Thyroid gland (tissue), 4 donors: ENCODE measurements around the gene WDR49. TPM values are rescaled to one million over a fixed set of nuclear protein-coding genes. Genes with fewer than 3 reads are reported as not detected.

Source experiments
- DNase-seq, 2 donors: peaks; one replicate each; pipeline ENCODE4 v3.0.0-alpha.2; 2019
- H3K27ac ChIP-seq, 3 donors: fragments of 200-600 bp; sonication (generic); 1 replicate in 2 of 3; 2 replicates in 1 of 3; pipeline ENCODE4 v1.5.1; 2016 to 2019; ENCODE audit warnings: mild to moderate bottlenecking in 1 of 3, moderate library complexity in 1 of 3
- H3K27me3 ChIP-seq: fragments of 200-600 bp; sonication (generic); one replicate; pipeline ENCODE4 v1.5.1; 2019
- H3K36me3 ChIP-seq, 2 donors: fragments of 200-600 bp; sonication (generic); one replicate each; pipeline ENCODE4 v1.5.1; 2016 to 2019
- H3K4me1 ChIP-seq, 2 donors: fragments of 200-600 bp; sonication (generic); one replicate each; pipeline ENCODE4 v1.5.1; 2017 to 2019
- H3K4me3 ChIP-seq, 3 donors: fragments of 200-600 bp; sonication (generic); replicated peaks in 1 of 3; 1 replicate in 2 of 3; 2 replicates in 1 of 3; pipeline ENCODE4 v1.5.1; 2016; ENCODE audit warnings: mild to moderate bottlenecking in 1 of 3
- H3K9me3 ChIP-seq: fragments of 200-600 bp; sonication (generic); one replicate; pipeline ENCODE4 v1.5.1; 2017
- CTCF ChIP-seq, 6 experiments: fragments of 200-600 bp in 3 of 6; fragments of 450-650 bp in 3 of 6; sonication (generic) in 3 of 6; IDR thresholded peaks; one replicate each; pipeline ENCODE4 v1.5.1; 2016 to 2019; ENCODE audit warnings: antibody characterized with exemption in 6 of 6, mild to moderate bottlenecking in 2 of 6, inconsistent platforms in 1 of 6, moderate library complexity in 1 of 6
- POLR2A ChIP-seq, 2 donors: fragments of 450-650 bp; IDR thresholded peaks; one replicate each; pipeline ENCODE4 v1.6.1; 2017; ENCODE audit warnings: antibody characterized with exemption in 2 of 2, mild to moderate bottlenecking in 2 of 2, moderate library complexity in 1 of 2
- WGBS, 2 donors: methylation state at CpG; one replicate each; pipeline ENCODE4 v1.1.5; 2017; 5-methylcytosine and 5-hydroxymethylcytosine counted together
- intact Hi-C: fragments of 100-400 bp; cut with DNase I; formaldehyde crosslinking; loops from one replicate; pipeline ENCODE4 v1.15.1; 2023
- total RNA-seq, 4 donors: library from RNA; depleted of rRNA; stranded (reverse); fragments of >200 nt; gene quantifications; one replicate each; pipeline ENCODE4 v1.2.3, GENCODE V29; 2016

Gene WDR49
- total RNA-seq, 4 donors from 2014 or later, result 0.56 to 2.2 (median 1.6) TPM

- no peak for DNase-seq
- intact Hi-C loops, result no loop called here
- no peaks in the 10 kb centered on the region for H3K27me3 ChIP-seq
- no peak overlapping the region for H3K27ac ChIP-seq
- H3K36me3 ChIP-seq, result no peaks in the 10 kb centered on the region
- WGBS, 2 donors, result 66 to 76% methylated on average over 7 of the region's 7 CpGs
- H3K9me3 ChIP-seq, result no peaks in the 10 kb centered on the region
- TF ChIP-seq POLR2A (IDR thresholded peaks at IDR 0.05) (no peak), CTCF (IDR thresholded peaks at IDR 0.05) (no peak)
- no peaks in the 10 kb centered on the region for H3K4me1 ChIP-seq
- H3K4me3 ChIP-seq, result no peak overlapping the region
These were observed 78.6 kb downstream of the WDR49 start for GRCh38 chr3:167575000-167575600.

GRCh38 chr3:167572991-167573390 lies 80.8 kb downstream of the WDR49 start:
- H3K27ac ChIP-seq, result no peak overlapping the region
- no peak for DNase-seq
- no peaks in the 10 kb centered on the region for H3K9me3 ChIP-seq
- 65 to 66% methylated on average over 2 of the region's 2 CpGs for whole genome bisulfite sequencing, 2 donors
- H3K36me3 ChIP-seq, result no peaks in the 10 kb centered on the region
- no peaks in the 10 kb centered on the region for H3K27me3 ChIP-seq
- intact Hi-C loops, result no loop called here
- no peaks in the 10 kb centered on the region for H3K4me1 ChIP-seq
- H3K4me3 ChIP-seq, result no peak overlapping the region
- TF ChIP-seq CTCF (IDR thresholded peaks at IDR 0.05) (no peak), POLR2A (IDR thresholded peaks at IDR 0.05) (no peak)

GRCh38 chr3:167568634-167569033 lies 85.1 kb downstream of the WDR49 start:
- H3K4me1 ChIP-seq, result no peaks in the 10 kb centered on the region

GRCh38 chr3:167565489-167565888 lies 88.3 kb downstream of the WDR49 start:
- Histone ChIP-seq H3K4me3 (no peak overlapping the region), H3K9me3 (no peaks in the 10 kb centered on the region), H3K36me3 (no peaks in the 10 kb centered on the region), H3K27me3 (no peaks in the 10 kb centered on the region), H3K27ac (no peak overlapping the region), H3K4me1 (no peaks in the 10 kb centered on the region)
- intact Hi-C loops, result no loop called here
- 39 to 83% methylated on average over 1 of the region's 1 CpG for WGBS, 2 donors
- no peak for DNase-seq
- TF ChIP-seq POLR2A (IDR thresholded peaks at IDR 0.05) (no peak), CTCF (IDR thresholded peaks at IDR 0.05) (no peak)

More at GRCh38 chr3:167568634-167569033, 85.1 kb downstream of the WDR49 start:
- Histone ChIP-seq H3K9me3 (no peaks in the 10 kb centered on the region), H3K4me3 (no peak overlapping the region), H3K27me3 (no peaks in the 10 kb centered on the region), H3K27ac (no peak overlapping the region), H3K36me3 (no peaks in the 10 kb centered on the region)
- 82 to 86% methylated on average over 2 of the region's 2 CpGs for WGBS, 2 donors
- TF ChIP-seq POLR2A (IDR thresholded peaks at IDR 0.05) (no peak), CTCF (IDR thresholded peaks at IDR 0.05) (no peak)
- intact Hi-C loops, result no loop called here
- DNase-seq, result no peak

- Histone ChIP-seq H3K27ac (no peak overlapping the region), H3K36me3 (no peaks in the 10 kb centered on the region), H3K27me3 (no peaks in the 10 kb centered on the region), H3K4me1 (no peaks in the 10 kb centered on the region), H3K4me3 (no peak overlapping the region), H3K9me3 (no peaks in the 10 kb centered on the region)
- TF ChIP-seq POLR2A (IDR thresholded peaks at IDR 0.05), result no peak
- no peak for TF ChIP-seq CTCF (IDR thresholded peaks at IDR 0.05)
- DNase-seq, result no peak
- 47 to 52% methylated on average over 2 of the region's 2 CpGs for WGBS, 2 donors
- intact Hi-C loops, result no loop called here
These were observed 89.1 kb downstream of the WDR49 start for GRCh38 chr3:167564612-167565011.
